Renal pelvis (tissue), 4 donors: ENCODE data around the gene STAT4. TPM values are rescaled to one million over a fixed set of nuclear protein-coding genes. Genes with fewer than 3 reads are reported as not detected.

Experiments used
- DNase-seq: peaks from one replicate; pipeline ENCODE4 v3.0.0-alpha.2; 2013
- polyA plus RNA-seq, 3 donors: library from polyadenylated mRNA; unstranded; fragments of 120-200 nt; gene quantifications; one replicate each; pipeline ENCODE4 v1.2.1, GENCODE V29; 2013; ENCODE audit not compliant: insufficient read length in 3 of 3

Gene STAT4
- polyA plus RNA-seq, 3 donors: 6.3 to 9.9 (median 7.3) TPM

GRCh38 chr2:191083540-191083939, 67.3 kb downstream of the STAT4 start:
- DNase-seq: no peak

DNA sequence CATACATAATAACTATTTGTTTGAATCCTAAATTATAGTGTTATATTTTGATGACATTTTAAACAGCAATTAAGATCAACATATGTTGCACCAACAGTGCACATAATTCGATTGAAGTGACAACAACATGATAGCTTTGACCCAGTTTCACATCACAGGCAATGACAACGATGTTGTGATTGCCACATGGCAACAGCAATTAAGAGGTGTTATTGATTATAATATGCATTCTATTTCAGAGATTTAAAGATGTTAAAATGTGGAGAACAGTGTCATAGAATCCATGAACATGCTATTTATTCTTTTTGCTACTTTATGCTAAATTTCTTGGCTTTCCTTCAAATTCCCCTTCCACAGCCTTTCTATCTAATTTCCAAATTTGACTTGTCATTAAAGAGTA, 68.5 kb downstream of the STAT4 start:
- no peak for DNase-seq

- DNase-seq: no peak
Observed at GRCh38 chr2:191081411-191082155, 69.2 kb downstream of the STAT4 start.

DNA sequence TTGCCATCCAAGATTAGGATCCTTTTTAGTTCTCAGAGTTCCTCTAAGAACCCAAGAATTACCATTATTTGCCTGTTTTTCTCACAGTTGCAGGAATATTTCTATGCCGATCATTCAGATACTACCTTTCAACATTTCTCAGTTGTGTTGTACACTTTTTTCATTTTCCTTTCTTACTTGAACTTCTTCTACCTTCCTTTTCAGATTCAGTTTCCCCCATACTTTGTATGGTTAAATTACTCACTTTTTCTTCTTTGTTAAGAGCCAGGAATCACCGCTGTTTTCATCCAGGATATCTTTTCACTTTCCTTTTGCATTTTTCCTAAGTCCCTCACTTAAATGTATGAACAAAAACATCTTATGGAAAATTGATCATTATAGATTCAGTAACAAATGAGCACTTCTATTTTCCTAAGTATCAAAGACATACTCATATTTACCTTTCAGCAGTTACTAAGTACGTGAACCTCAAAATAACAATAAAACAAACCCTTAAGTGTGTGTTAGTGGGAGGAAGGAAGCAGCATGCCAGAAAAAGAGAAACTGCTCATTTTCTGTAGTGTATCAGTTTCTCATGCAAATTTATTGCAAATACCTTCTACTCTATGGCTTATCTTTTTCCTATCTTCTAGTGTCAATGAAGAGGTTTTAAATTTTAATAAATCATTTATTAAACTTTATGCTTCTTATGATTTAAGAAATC, 72.5 kb downstream of the STAT4 start:
- no peak for DNase-seq

- DNase-seq: no peak
Observed at GRCh38 chr2:191070276-191070675, 80.5 kb downstream of the STAT4 start.

GRCh38 chr2:191069606-191070005, 81.2 kb downstream of the STAT4 start:
- DNase-seq: no peak

DNA sequence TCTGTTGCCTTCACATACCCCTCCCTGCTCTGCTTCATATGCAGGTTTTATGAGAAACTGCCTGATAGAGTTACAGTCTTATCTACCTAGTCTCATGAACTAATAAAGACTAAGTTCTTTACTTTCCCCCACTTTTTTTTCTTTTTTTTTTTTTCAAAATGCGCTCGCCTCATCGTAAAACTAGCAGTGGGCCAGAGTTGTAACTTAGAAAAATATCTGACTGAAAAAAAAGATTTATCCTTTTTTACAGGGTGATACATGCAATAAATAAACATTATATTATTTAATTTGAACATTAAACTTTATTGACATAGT, 83.9 kb downstream of the STAT4 start:
- no peak for DNase-seq

GRCh38 chr2:191066197-191066918, 84.4 kb downstream of the STAT4 start:
- DNase-seq: no peak

DNA sequence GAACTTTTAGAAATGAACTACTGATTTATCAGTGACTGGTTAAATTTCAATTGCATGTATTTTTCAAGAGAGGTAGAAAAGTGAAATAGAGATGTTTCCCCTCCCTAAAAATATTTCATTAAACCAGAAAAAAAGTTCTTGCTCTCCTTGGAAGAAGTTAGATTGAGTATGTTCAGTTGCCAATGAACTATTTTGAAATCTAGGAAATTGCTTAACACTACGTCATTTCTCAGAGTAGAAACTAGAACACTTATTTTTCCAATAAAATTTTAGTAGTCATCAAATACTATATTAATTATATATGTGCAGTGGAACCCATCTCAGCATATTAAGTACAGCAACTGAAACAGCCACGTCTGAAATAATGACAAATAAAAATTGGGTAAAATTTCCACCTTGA, 85.0 kb downstream of the STAT4 start:
- no peak for DNase-seq

DNA sequence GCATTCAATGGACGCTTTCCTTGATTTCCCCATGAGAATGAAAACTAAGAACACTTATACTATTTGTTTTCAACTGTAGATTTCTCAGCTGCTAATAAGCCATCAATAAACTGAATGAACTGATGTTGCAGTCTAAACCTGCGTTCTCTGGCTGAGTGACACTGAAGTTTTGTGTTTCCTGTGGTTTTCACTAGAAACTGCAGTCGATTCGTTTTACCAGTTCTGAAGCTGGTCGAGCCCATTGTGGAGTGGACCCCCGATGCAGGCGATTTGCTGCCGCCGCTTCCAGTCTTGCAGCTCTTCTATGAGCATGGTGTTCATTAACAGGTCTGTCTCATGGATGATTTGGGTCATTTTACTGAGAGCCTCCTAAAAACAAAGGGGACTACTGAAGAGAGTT, 86.2 kb downstream of the STAT4 start:
- DNase-seq: no peak

- no peak for DNase-seq
Observed at GRCh38 chr2:191063584-191063983, 87.2 kb downstream of the STAT4 start.

- no peak for DNase-seq
Observed at GRCh38 chr2:191061381-191061980, 89.3 kb downstream of the STAT4 start.

- no peak for DNase-seq
Observed at GRCh38 chr2:191059308-191059707, 91.5 kb downstream of the STAT4 start.

DNA sequence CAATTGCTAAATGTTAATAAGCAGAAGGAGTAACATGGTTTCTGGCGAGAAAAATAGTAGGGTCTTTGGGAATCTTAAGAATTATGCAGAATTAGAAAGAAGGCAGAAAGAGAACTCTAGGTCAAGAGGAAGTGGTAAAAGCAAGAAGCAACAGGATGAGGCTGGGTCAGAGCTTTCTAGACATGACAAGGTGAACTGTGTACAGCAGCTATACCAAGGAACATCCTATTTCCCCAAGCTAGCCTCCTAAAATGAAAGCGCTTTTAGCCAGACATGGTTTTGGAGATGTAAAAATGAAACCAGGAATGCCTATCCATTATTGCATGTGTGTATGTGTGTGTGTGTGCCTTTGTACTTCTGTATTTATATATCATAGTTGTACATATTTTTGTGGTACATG, 94.6 kb downstream of the STAT4 start:
- no peak for DNase-seq

DNA sequence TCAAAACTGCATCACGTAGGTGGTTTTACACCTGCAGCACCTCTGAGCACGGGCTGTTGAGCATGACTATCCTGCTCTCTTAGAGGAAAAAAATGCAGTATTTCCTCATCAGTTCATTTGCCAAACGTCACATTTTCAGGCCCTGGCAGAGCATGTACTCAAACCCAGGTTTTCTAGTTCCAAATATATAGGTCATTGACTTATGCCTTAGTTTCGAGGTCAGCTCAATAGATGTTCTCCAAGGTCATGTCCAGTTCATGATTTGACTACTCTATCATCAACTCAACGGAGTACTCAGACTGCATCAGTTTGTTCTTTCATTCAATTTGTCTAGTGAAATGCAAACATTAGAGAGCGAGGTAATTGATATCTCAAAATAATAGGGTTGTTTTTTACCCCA, 97.5 kb downstream of the STAT4 start:
- no peak for DNase-seq

GRCh38 chr2:191051825-191052778, 98.7 kb downstream of the STAT4 start:
- peak; percentile 70 for DNase-seq

DNA sequence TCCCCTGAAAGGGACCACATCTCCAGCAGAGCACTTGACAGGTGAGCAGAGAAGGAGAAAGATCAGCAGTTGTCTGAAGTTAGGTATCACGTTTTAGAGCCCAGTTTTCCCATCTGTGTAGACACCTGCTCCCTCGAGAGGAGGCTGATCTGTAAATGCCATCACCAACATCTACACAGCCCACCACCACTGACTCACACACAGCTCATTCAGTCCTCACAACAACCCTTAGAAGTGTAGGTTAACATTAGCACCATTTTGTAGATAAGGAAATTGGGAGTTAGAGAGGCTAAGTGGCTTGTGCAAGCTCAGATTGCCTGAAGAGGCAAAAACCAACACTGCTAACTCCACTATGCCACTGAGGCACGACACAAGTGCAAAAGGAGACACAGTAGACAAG, 99.6 kb downstream of the STAT4 start:
- no peak for DNase-seq

DNA sequence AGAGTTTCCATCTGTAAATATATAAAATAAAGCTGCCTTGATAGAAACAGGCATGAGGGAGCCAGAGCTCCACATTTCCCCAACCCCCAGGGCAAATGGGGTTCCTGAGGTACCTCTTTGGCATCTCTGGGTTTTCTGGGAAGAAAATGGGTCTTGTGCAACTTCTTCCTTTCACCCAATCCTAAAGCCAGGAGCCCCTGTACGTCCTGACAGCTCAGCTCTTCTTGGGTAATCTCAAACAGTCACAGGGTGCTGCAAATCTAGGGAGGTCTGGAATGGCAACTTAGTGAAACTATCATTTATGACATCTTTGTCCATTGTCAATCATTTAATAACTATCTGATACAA, 100.2 kb downstream of the STAT4 start:
- no peak for DNase-seq

DNA sequence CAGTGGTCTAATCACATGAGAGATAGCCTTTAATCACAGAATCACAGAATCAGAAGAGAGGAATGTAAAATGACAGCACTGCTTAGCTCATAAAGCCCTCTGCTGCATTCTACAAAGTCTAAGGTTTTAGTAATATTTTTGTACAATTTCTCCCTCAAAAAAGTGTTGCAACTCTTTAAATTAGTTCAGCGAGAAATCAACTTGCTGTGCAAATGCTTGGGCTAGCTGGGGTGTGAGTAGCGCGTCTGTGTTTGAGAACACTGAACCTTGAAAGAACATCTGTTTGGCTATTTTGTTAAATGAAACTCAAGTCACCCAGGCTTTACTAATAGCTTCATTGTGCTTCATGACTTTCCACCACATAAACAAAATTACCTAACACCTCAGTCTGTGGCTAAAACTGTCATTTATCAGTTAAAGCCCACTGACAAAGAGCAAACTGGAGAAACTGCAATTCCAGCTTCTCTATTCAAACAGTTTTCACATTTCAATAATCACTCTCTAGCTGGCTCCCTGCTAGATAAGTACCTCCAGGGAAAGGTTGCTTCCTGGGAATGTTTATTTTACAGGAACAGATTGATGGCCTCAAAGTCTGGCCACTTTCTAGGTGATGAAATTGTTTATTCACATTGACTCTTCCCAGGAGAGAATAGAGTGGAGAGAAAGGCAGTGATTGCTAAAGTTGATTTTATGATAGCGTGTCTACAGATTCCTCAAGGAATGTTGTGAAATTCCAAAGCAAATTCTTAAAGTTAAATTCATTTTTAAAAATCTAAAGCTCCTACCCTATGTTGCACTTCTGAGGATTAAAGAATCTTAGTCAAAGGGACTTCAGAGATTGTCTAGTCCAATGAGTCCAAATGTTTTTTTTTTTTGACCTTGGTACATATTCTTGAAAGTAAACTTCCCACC, 100.8 kb downstream of the STAT4 start:
- DNase-seq: peak; percentile 44

GRCh38 chr2:191048073-191048472, 102.7 kb downstream of the STAT4 start:
- no peak for DNase-seq

DNA sequence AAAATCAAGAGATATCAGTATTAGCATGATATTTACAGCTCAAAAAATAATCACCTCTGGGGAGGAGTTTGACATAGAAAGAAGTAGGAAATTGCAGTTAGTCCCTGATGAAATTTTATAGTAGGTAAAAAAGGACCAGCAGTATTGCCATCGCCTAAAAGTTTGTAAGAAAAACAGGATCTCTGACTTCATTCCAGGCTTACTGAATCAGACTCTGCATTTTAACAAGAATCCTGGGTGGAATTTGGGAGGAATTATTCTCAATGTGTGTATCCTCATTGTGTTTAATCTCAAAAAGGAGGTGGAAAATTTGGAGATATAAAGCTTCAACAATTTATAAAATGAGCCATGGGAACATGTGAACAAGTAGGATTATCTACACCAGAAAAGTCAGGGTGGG, 105.7 kb downstream of the STAT4 start:
- no peak for DNase-seq
